KOPT-K1 (cell line): ENCODE measurements around the gene SCGB1D2.
"Not testable (repeated sequence)": the region's sequence is repeated elsewhere in the genome, so short reads cannot be mapped to it uniquely, and the experiment has no call there.

ENCODE experiments used
- H3K27ac ChIP-seq: fragments of 200-600 bp; sonication (generic); 2 replicates; pipeline ENCODE4 v1.5.1; 2016; ENCODE audit warnings: antibody characterized with exemption, mild to moderate bottlenecking, low read depth, low read length; ENCODE audit not compliant: poor library complexity, severe bottlenecking
- H3K36me3 ChIP-seq: fragments of 200-600 bp; sonication (generic); 2 replicates; pipeline ENCODE4 v1.5.1; 2017; ENCODE audit warnings: antibody characterized with exemption, mild to moderate bottlenecking, low read length, moderate library complexity; ENCODE audit not compliant: insufficient read depth
- H3K9me3 ChIP-seq: fragments of 200-600 bp; sonication (generic); 2 replicates; pipeline ENCODE4 v1.5.1; 2017; ENCODE audit warnings: antibody characterized with exemption, low read length, mild to moderate bottlenecking; ENCODE audit not compliant: insufficient read depth, poor library complexity, severe bottlenecking

The SCGB1D2 gene

DNA sequence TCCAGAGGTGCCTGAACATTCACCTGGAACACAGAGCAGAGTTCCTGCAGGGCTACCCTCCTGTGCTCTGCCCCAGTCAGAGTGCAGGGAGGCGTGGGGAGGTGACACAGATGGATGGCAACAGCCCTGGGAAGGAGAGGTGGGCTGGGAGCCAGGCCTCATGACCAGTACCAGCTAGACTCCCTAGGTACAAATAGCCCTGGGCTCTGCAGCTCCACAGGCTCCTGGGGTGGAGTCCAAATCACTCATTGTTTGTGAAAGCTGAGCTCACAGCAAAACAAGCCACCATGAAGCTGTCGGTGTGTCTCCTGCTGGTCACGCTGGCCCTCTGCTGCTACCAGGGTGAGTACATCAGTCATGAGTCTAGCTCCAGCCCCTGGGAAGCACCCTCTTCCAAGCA is at the start of gene SCGB1D2:
TSS of gene SCGB1D2 (plus strand) at position 219 of the 400 bp plus-strand sequence. CDS start at position 288, 69 bp downstream.
- no peaks in the 10 kb centered on the region for H3K9me3 ChIP-seq
- no peak within 1 kb of the TSS for H3K27ac ChIP-seq
- no peaks in the 10 kb centered on the region for H3K36me3 ChIP-seq

DNA sequence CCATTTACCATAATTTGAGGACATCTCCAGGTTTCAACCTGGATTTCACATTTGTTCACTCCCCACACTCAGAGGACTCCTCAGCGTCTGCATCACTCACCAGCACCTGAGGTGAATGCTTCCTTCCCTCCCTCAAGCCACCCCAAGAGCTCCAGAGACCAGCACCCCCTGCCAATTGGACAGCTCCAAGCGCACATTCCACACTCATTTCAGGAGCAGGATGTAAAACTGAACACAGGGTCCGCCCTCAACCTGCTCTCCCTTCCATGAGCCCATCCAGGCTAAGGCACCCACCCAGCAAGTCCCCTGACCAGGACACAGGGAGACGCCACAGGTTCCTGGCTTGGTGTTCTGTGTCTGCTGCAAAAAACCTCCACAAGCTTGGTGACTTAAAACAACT is 48.1 kb upstream of the SCGB1D2 start:
- Histone ChIP-seq H3K36me3 (no peaks in the 10 kb centered on the region), H3K9me3 (no peaks in the 10 kb centered on the region), H3K27ac (no peak overlapping the region)

- H3K36me3 ChIP-seq, H3K9me3 ChIP-seq, H3K27ac ChIP-seq: not testable (repeated sequence)
Measured at GRCh38 chr11:62195010-62195409, 47.0 kb upstream of the SCGB1D2 start.

DNA sequence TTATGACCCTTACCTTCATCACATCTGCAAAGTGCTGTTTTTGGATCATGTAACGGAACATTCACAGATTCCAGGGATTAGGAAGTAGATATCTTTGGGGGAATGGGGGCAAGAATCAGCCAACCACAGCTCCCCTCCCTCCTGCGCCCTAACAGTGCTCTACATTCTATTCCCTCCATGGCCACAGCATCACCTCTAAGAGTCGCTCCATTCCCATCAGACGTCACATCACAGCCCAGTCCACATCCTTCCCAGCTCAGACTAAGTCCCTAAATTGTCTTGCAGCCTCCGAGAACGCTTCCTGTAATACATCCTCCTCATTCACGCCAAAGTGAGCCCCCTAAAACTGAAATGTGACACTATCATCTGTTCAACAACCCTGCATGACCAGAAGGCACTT is 46.1 kb upstream of the SCGB1D2 start:
- no peaks in the 10 kb centered on the region for H3K36me3 ChIP-seq
- H3K27ac ChIP-seq: no peak overlapping the region
- no peaks in the 10 kb centered on the region for H3K9me3 ChIP-seq

DNA sequence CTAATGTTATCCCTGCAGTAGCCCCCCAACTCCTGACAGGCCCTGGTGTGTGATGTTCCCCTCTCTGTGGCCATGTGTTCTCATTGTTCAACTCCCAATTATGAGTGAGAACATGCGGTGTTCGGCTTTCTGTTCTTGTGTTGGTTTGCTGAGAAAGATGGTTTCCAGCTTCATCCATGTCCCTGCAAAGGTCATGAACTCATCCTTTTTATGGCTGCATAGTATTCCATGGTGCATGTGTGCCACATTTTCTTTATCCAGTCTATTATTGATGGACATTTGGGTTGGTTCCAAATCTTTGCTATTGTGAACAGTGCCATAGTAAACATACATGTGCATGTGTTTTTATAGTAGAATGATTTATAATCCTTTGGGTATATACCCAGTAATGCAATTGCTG is 44.6 kb upstream of the SCGB1D2 start:
- not testable (repeated sequence) for H3K27ac ChIP-seq, H3K36me3 ChIP-seq, H3K9me3 ChIP-seq

DNA sequence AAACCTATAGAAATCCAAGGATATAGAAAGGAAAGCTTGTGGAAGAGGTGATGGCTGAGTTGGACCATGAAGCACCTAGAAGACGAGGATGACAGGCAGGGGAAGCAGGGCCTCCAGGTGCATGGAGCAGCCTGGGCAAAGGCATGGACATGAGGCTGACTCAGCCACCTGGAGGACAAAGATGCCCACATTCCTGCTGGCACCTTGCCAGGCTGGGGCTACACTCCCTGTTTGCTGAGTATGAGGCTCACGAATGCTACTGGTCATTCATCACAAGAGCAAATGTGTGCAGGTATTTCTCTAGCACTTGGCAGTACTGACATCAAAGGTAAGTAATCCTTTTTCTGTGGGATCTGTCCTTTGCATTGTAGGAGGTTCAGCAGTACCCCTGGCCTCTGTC is 40.7 kb upstream of the SCGB1D2 start:
- Histone ChIP-seq H3K27ac (no peak overlapping the region), H3K36me3 (no peaks in the 10 kb centered on the region), H3K9me3 (no peaks in the 10 kb centered on the region)

GRCh38 chr11:62202910-62203309 is 39.1 kb upstream of the SCGB1D2 start:
- H3K9me3 ChIP-seq: no peaks in the 10 kb centered on the region
- no peak overlapping the region for H3K27ac ChIP-seq
- H3K36me3 ChIP-seq: no peaks in the 10 kb centered on the region

DNA sequence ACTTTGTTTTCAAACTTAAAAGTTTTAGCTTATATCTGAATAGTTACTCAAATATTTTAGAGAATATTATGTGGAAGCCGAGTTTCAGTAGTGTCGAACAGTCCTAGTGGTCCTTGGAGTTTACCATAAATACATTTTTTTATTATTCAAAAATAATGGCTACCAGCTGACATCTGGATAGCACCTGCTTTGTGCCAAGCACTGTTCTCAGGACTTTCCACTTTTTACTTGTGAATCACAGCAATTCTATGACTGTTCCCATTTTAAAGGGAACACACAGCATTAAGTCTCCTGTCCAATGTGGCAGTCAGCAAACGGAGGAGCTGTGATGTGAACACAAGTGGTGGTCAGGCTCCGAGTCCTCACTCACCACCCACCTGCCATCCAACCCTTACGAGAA is 37.6 kb upstream of the SCGB1D2 start:
- no peaks in the 10 kb centered on the region for H3K9me3 ChIP-seq
- H3K36me3 ChIP-seq: no peaks in the 10 kb centered on the region
- no peak overlapping the region for H3K27ac ChIP-seq

- Histone ChIP-seq H3K9me3 (no peaks in the 10 kb centered on the region), H3K36me3 (no peaks in the 10 kb centered on the region), H3K27ac (no peak overlapping the region)
Measured at GRCh38 chr11:62205441-62205840, 36.6 kb upstream of the SCGB1D2 start.

- H3K36me3 ChIP-seq, H3K9me3 ChIP-seq, H3K27ac ChIP-seq: not testable (repeated sequence)
Measured at GRCh38 chr11:62206276-62207066, 35.6 kb upstream of the SCGB1D2 start.

GRCh38 chr11:62208785-62209144 is 33.3 kb upstream of the SCGB1D2 start:
- no peaks in the 10 kb centered on the region for H3K36me3 ChIP-seq
- H3K27ac ChIP-seq: no peak overlapping the region

DNA sequence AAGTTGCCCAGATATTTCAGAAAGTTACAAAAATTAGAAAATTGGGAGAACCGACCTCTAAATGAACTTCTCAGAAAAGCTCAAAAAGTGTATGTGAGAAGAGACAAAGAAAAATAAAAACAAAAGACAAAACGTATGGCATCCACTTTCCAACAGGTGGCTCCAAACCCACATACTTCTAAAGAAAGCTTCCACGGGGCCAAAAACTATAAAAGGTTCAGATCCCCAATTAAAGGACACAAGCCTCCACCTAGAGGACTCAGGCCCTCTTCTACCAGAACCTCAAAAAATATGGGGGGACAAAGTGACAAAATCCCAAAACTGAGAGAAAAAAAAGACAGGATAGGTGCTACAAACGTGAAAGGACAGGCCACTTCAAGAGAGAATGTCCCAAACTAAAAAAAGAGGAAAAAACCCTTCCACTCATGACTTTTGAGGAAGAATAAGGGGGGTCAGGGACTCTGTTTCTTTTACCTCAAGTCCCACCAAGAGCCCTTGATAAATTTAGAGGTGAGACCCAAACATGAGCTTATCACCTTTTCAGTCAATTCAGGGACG is 24.8 kb upstream of the SCGB1D2 start:
- Histone ChIP-seq H3K36me3 (no peaks in the 10 kb centered on the region), H3K27ac (no peak overlapping the region), H3K9me3 (peaks cover 5% of the 10 kb centered on the region)

More at GRCh38 chr11:62208785-62209144, 33.3 kb upstream of the SCGB1D2 start:
- H3K9me3 ChIP-seq: no peaks in the 10 kb centered on the region

GRCh38 chr11:62221498-62221897 is 20.5 kb upstream of the SCGB1D2 start:
- H3K9me3 ChIP-seq: peaks cover 32% of the 10 kb centered on the region
- H3K27ac ChIP-seq: no peak overlapping the region
- no peaks in the 10 kb centered on the region for H3K36me3 ChIP-seq

GRCh38 chr11:62223095-62223494 is 18.9 kb upstream of the SCGB1D2 start:
- Histone ChIP-seq H3K27ac (no peak overlapping the region), H3K9me3 (peaks cover 32% of the 10 kb centered on the region), H3K36me3 (no peaks in the 10 kb centered on the region)

DNA sequence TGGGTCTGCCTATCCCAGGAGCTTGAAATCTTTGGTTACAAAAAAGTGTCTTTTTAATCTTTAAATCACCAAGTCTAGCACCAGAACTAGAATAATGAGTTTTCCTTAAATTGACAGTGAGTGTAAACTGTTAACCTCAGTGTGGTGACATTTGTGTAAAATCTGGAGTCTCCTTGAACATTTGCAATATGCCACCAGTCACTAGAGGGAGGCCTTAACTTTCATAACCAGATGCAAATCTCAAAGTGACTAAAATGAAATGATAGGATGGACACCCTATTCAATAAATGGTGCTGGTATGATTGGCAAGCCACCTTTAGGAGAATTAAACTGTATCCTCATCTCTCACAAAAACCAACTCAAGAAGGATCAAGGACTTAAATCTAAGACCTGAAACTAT is 8.3 kb upstream of the SCGB1D2 start:
- Histone ChIP-seq H3K27ac (no peak overlapping the region), H3K36me3 (no peaks in the 10 kb centered on the region), H3K9me3 (no peaks in the 10 kb centered on the region)

DNA sequence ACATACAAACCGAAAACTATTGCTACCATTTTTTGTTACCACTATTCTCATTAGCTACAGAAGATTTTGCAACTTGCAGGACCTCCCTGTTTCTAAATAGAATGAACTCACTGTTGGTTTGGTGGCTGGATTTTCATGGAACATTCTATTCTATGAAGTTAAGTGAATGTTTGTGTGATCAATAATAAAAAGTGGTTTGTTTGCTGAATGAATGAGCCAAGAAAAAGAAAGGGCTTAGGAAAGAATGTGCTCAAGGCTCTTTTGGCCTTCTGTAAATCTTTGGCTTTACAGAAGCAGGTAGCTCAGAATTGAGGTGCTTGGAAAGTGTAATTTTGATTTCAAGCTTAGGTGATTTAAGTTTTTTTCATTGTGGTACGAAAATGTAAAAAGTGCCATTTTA is 5.9 kb upstream of the SCGB1D2 start:
- Histone ChIP-seq H3K9me3 (no peaks in the 10 kb centered on the region), H3K36me3 (no peaks in the 10 kb centered on the region), H3K27ac (no peak overlapping the region)
